Neural crest cell (in vitro differentiated cells): Measurements from ENCODE around the gene CSNK1A1. TPM values are rescaled to one million over a fixed set of nuclear protein-coding genes. Genes with fewer than 3 reads are reported as not detected.
"Not testable (repeated sequence)": the region's sequence is repeated elsewhere in the genome, so short reads cannot be mapped to it uniquely, and the experiment has no call there.

Experiments used
- DNase-seq: peaks from one replicate; pipeline ENCODE4 v3.0.0; 2021; ENCODE audit warnings: low read depth, mixed read lengths, low spot score
- H3K27ac Mint-ChIP-seq: one replicate; pipeline ENCODE4 v1.8.0; 2021; ENCODE audit warnings: mild to moderate bottlenecking, mixed read lengths; ENCODE audit not compliant: unreplicated experiment
- H3K27me3 Mint-ChIP-seq: 2 replicates; pipeline ENCODE4 v1.8.0; 2021; ENCODE audit warnings: low read depth, mild to moderate bottlenecking, mixed read lengths
- H3K36me3 Mint-ChIP-seq: 2 replicates; pipeline ENCODE4 v1.8.0; 2021; ENCODE audit warnings: low read depth, mild to moderate bottlenecking, mixed read lengths
- H3K4me1 Mint-ChIP-seq: 2 replicates; pipeline ENCODE4 v1.8.0; 2021; ENCODE audit warnings: mixed read lengths
- H3K4me3 Mint-ChIP-seq: one replicate; pipeline ENCODE4 v1.8.0; 2021; ENCODE audit warnings: mild to moderate bottlenecking, mixed read lengths
- H3K9me3 Mint-ChIP-seq: 2 replicates; pipeline ENCODE4 v1.8.0; 2021; ENCODE audit warnings: mixed read lengths
- long read RNA-seq: library from polyadenylated mRNA; unstranded; transcript quantifications from one replicate; pipeline ENCODE4 v2.0.0, GENCODE V29; 2020
- total RNA-seq: library from RNA; stranded (reverse); gene quantifications from 2 replicates; pipeline ENCODE4 v1.2.1, GENCODE V29; 2021
- TF ChIP-seq, protein P1 (sequence below): fragments of 200-600 bp; sonication (generic); conservative IDR thresholded peaks from 2 replicates; pipeline ENCODE4 v1.5.0; 2021; ENCODE audit warnings: antibody characterized with exemption, mild to moderate bottlenecking

Gene CSNK1A1
- 218 and 219 TPM in 2 replicates for total RNA-seq
- long read RNA-seq, full-length matches to known transcripts, result 402 of 505 reads
- long read RNA-seq, partial matches to known transcripts, result 65 of 505 reads
- long read RNA-seq, other reads (novel, unspliced or antisense), result 38 of 505 reads

DNA sequence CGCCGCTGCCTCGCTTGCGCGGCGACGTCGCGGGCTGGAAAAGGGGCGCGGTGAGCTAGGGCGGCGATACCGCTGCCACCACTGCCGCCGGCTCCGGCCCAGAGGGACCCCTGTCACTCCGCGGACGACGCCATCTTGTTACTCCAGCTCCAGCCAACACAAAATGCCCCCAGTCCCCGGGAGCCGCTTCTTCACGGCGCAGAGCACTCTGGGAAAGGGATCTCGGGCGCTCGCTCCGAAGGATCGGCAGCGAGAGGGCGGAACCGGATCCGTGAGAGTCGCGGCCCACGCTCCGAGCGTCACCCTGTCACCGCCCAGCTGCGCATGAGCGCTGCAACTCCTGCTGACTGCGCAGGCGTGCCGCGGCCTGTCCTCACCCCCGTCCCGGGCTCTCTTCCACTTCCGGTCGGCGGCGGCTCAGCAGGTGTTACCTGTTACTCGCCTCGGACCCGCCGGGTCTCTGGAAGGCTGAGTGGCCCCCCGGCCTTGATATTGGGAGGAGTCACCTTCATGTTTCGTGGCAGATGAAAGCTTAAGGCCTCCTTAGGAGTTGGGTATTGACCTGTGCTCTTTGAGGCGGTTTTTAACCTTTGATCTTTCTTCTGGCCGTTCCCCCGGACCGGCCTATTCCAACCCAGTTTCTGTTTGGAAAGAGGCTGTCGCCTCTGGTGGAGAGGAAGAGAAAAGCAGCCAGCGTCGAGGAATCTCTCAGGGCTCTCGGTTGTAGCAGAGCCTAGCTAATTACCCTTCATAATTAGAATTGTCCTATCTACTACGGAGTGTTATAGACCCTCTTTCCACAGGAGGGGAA lies at the start of gene CSNK1A1:
Gene CSNK1A1, minus strand, starts transcription at position 213 of the 811 bp plus-strand sequence. CDS start 475 bp downstream, outside the sequence.
- DNase-seq, result peak; percentile 97
- Mint-ChIP-seq H3K36me3 (peaks cover 14% of the 10 kb centered on the region), H3K9me3 (no peaks in the 10 kb centered on the region), H3K27ac (peak within 1 kb of the TSS; percentile 99), H3K27me3 (no peaks in the 10 kb centered on the region), H3K4me3 (peak within 1 kb of the TSS; percentile 97), H3K4me1 (peaks cover 29% of the 10 kb centered on the region)
- TF ChIP-seq, protein P1, sequence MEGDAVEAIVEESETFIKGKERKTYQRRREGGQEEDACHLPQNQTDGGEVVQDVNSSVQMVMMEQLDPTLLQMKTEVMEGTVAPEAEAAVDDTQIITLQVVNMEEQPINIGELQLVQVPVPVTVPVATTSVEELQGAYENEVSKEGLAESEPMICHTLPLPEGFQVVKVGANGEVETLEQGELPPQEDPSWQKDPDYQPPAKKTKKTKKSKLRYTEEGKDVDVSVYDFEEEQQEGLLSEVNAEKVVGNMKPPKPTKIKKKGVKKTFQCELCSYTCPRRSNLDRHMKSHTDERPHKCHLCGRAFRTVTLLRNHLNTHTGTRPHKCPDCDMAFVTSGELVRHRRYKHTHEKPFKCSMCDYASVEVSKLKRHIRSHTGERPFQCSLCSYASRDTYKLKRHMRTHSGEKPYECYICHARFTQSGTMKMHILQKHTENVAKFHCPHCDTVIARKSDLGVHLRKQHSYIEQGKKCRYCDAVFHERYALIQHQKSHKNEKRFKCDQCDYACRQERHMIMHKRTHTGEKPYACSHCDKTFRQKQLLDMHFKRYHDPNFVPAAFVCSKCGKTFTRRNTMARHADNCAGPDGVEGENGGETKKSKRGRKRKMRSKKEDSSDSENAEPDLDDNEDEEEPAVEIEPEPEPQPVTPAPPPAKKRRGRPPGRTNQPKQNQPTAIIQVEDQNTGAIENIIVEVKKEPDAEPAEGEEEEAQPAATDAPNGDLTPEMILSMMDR, result peak; percentile 79

DNA sequence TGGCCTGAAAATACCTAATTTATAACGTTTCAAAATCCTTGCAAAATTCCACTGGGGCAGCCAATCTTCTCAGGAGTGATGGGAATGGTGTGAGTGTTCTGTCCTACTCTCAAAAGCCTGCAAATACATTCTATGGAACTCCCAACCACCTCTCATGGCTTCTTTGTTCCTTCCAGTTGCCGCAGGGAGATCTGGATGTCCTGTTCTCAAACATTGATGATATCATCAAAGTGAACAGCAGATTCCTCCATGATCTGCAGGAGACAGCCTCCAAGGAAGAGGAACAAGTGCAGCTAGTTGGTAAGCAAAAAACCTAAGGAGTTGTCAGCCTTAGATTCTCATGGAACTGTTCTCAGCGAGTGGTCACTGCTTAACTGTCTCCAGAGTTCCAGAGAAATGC lies 49.7 kb upstream of the CSNK1A1 start:
- H3K4me1 Mint-ChIP-seq, result no peaks in the 10 kb centered on the region
- H3K27me3 Mint-ChIP-seq, result no peaks in the 10 kb centered on the region
- DNase-seq, result no peak
- no peaks in the 10 kb centered on the region for H3K9me3 Mint-ChIP-seq
- H3K4me3 Mint-ChIP-seq, result no peak overlapping the region
- TF ChIP-seq, protein P1, result no peak
- no peak overlapping the region for H3K27ac Mint-ChIP-seq
- H3K36me3 Mint-ChIP-seq, result no peaks in the 10 kb centered on the region

DNA sequence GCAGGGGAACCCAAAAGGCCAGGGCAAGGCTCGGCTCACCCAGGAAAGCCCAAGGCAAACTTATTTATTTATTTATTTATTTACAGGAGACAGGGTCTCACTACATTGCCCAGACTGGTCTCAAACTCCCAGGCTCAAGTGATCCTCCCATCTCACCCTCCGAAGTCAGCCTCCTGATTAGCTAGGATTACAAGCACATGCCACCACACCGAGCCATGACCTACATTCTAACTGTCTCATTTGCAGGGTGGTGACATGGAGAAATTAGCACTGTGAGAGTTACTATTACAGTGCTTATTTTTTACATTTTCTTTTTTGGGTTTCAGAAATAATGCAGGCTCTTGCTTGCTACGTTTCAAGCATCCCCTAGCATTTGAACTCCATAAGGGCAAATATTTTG lies 48.1 kb upstream of the CSNK1A1 start:
- H3K9me3 Mint-ChIP-seq, result no peaks in the 10 kb centered on the region
- no peak for DNase-seq
- H3K36me3 Mint-ChIP-seq, result no peaks in the 10 kb centered on the region
- no peak overlapping the region for H3K4me3 Mint-ChIP-seq
- TF ChIP-seq, protein P1, result no peak
- no peak overlapping the region for H3K27ac Mint-ChIP-seq
- H3K27me3 Mint-ChIP-seq, result no peaks in the 10 kb centered on the region
- no peaks in the 10 kb centered on the region for H3K4me1 Mint-ChIP-seq

GRCh38 chr5:149598966-149599365 lies 47.7 kb upstream of the CSNK1A1 start:
- no peaks in the 10 kb centered on the region for H3K9me3 Mint-ChIP-seq
- DNase-seq, result no peak
- H3K4me1 Mint-ChIP-seq, result no peaks in the 10 kb centered on the region
- H3K4me3 Mint-ChIP-seq, result no peak overlapping the region
- no peak overlapping the region for H3K27ac Mint-ChIP-seq
- H3K36me3 Mint-ChIP-seq, result no peaks in the 10 kb centered on the region
- no peaks in the 10 kb centered on the region for H3K27me3 Mint-ChIP-seq
- TF ChIP-seq, protein P1, result no peak

DNA sequence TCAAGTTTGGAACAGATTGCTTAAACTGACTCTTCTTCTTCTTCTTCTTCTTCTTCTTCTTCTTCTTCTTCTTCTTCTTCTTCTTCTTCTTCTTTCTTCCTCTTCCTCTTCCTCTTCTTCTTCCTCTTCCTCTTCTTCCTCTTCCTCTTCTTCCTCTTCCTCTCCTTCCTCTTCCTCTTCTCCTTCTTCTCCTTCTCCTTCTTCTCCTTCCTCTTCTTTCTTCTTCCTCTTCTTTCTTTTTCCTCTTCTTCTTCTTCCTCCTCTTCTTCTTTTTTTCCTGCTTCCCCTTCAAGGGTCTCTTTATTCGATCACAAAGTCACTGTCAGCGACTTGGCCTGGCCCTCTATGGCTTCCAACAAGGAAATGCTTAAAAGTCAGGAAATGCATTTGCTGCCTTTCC lies 47.0 kb upstream of the CSNK1A1 start:
- not testable (repeated sequence) for H3K27ac Mint-ChIP-seq, DNase-seq

GRCh38 chr5:149597618-149598017 lies 46.4 kb upstream of the CSNK1A1 start:
- no peaks in the 10 kb centered on the region for H3K27me3 Mint-ChIP-seq
- no peak overlapping the region for H3K27ac Mint-ChIP-seq
- H3K4me1 Mint-ChIP-seq, result no peaks in the 10 kb centered on the region
- H3K4me3 Mint-ChIP-seq, result no peak overlapping the region
- DNase-seq, result no peak
- no peaks in the 10 kb centered on the region for H3K36me3 Mint-ChIP-seq
- TF ChIP-seq, protein P1, result no peak
- H3K9me3 Mint-ChIP-seq, result no peaks in the 10 kb centered on the region

More for the DNA sequence above, 47.0 kb upstream of the CSNK1A1 start:
- not testable (repeated sequence) for H3K9me3 Mint-ChIP-seq, H3K4me1 Mint-ChIP-seq, H3K4me3 Mint-ChIP-seq, H3K36me3 Mint-ChIP-seq, H3K27me3 Mint-ChIP-seq
